Measurements from ENCODE around the gene MMP24OS. TPM values are rescaled to one million over a fixed set of nuclear protein-coding genes. Genes with fewer than 3 reads are reported as not detected.

The MMP24OS gene
- total and polyA plus RNA-seq, 4 donors, result 5.2 to 16.0 (median 10.3) TPM

GRCh38 chr20:35306931-35307517 lies 29.1 kb upstream of the MMP24OS start:
- H3K36me3 ChIP-seq (ENCODE audit: control insufficient read depth in 4 of 4, insufficient read depth in 3 of 4, low read depth in 1 of 4, low read length in 3 of 4), result peaks cover 0 to 6% (median 0%) of the 10 kb centered on the region in 4 donors
- DNase-seq (ENCODE audit: low spot score), result no peak
- 60% methylated on average over 4 of the region's 4 CpGs for WGBS
- H3K27me3 ChIP-seq (ENCODE audit: control insufficient read depth in 4 of 4, insufficient read depth in 4 of 4, low read length in 3 of 4), result no peaks in the 10 kb centered on the region
- no peak for TF ChIP-seq HNF4A (conservative IDR thresholded peaks at IDR 0.05)
- no peak for TF ChIP-seq YY1 (IDR thresholded peaks at IDR 0.05)
- TF ChIP-seq RAD21 (IDR thresholded peaks at IDR 0.05), result peak; percentile 61 to 77
- TF ChIP-seq JUND (IDR thresholded peaks at IDR 0.05), result no peak
- TF ChIP-seq ZBTB33 (IDR thresholded peaks at IDR 0.05), result no peak
- no peak for TF ChIP-seq FOXA2 (IDR thresholded peaks at IDR 0.05)
- no peak for TF ChIP-seq GABPA (IDR thresholded peaks at IDR 0.05 in 1 of 2, conservative IDR thresholded peaks at IDR 0.05 in 1 of 2)
- peak in 1 of 2 donors; percentile 7 for TF ChIP-seq RXRA (IDR thresholded peaks at IDR 0.05)
- TF ChIP-seq REST (IDR thresholded peaks at IDR 0.05), result peak; percentile 44
- TF ChIP-seq HNF4G (IDR thresholded peaks at IDR 0.05), result no peak
- no peak for TF ChIP-seq SP1 (IDR thresholded peaks at IDR 0.05)
- peak; percentile 58 for TF ChIP-seq CTCF (IDR thresholded peaks at IDR 0.05; ENCODE audit: low read depth, low read length, missing input control)
- TF ChIP-seq MAX (IDR thresholded peaks at IDR 0.05), result no peak
- H3K27ac ChIP-seq (ENCODE audit: low read depth in 1 of 2, low read length in 2 of 2), result peak overlapping the region in 1 of 2 donors; percentile 72
- H3K9ac ChIP-seq (ENCODE audit: low read depth in 1 of 2, low read length in 2 of 2), result no peak overlapping the region
- H3K9me3 ChIP-seq (ENCODE audit: control insufficient read depth in 4 of 4, low read length in 3 of 4), result no peaks in the 10 kb centered on the region
- H3K4me3 ChIP-seq (ENCODE audit: low read depth in 1 of 3, low read length in 3 of 3), result no peak overlapping the region
- H3K4me1 ChIP-seq (ENCODE audit: control insufficient read depth in 4 of 4, insufficient read depth in 4 of 4, low read length in 3 of 4), result peaks cover 0 to 25% (median 19%) of the 10 kb centered on the region in 4 donors
